Endothelial cell of umbilical vein (primary cell): ENCODE data around the gene KCNQ1OT1.
"Not testable (repeated sequence)": the region's sequence is repeated elsewhere in the genome, so short reads cannot be mapped to it uniquely, and the experiment has no call there.

Source experiments
- CTCF ChIP-seq, 2 donors: IDR thresholded peaks; 1 replicate in 1 of 2; 2 replicates in 1 of 2; pipeline ENCODE4 v1.5.1; 2011; ENCODE audit warnings: low read length in 2 of 2, mild to moderate bottlenecking in 2 of 2, moderate library complexity in 2 of 2, control low read depth in 1 of 2, inconsistent platforms in 1 of 2, low read depth in 1 of 2; ENCODE audit not compliant: insufficient read depth in 1 of 2; ENCODE audit errors: extremely low read depth in 1 of 2
- EZH2 ChIP-seq: IDR thresholded peaks from 2 replicates; pipeline ENCODE4 v1.6.1; 2012; ENCODE audit warnings: borderline replicate concordance, low read depth, mild to moderate bottlenecking, moderate library complexity, low read length, inconsistent platforms; ENCODE audit not compliant: severe bottlenecking
- FOS ChIP-seq: IDR thresholded peaks from 2 replicates; pipeline ENCODE4 v1.6.1; 2011; ENCODE audit warnings: mild to moderate bottlenecking, low read length, moderate library complexity, borderline replicate concordance; ENCODE audit not compliant: insufficient read depth
- GATA2 ChIP-seq: IDR thresholded peaks from 2 replicates; pipeline ENCODE4 v1.7.0; 2011; ENCODE audit warnings: low read depth, mild to moderate bottlenecking, moderate library complexity, mixed read lengths, low read length; ENCODE audit not compliant: insufficient read length, insufficient read depth
- MAX ChIP-seq: IDR thresholded peaks from 2 replicates; pipeline ENCODE4 v1.6.1; 2011; ENCODE audit not compliant: insufficient read depth, insufficient read length
- MYC ChIP-seq: IDR thresholded peaks from one replicate; pipeline ENCODE4 v1.6.1; 2011; ENCODE audit warnings: mild to moderate bottlenecking, low read depth, low read length
- POLR2A ChIP-seq: IDR thresholded peaks from 2 replicates; pipeline ENCODE4 v1.6.1; 2012; ENCODE audit warnings: low read depth, mild to moderate bottlenecking, control low read depth, low read length
- POLR2AphosphoS5 ChIP-seq: IDR thresholded peaks from 2 replicates; pipeline ENCODE4 v1.6.1; 2012; ENCODE audit warnings: low read depth, mild to moderate bottlenecking, control low read depth, low read length, moderate library complexity; ENCODE audit not compliant: insufficient read depth

GRCh38 chr11:2639763-2640162 is 60.0 kb downstream of the KCNQ1OT1 start:
- not testable (repeated sequence) for TF ChIP-seq CTCF (IDR thresholded peaks at IDR 0.05; ENCODE audit: extremely low read depth in 1 of 2, insufficient read depth in 1 of 2, low read depth in 1 of 2, low read length in 2 of 2); EZH2; GATA2; POLR2A; MYC; POLR2AphosphoS5; MAX; FOS
